Heart left ventricle (tissue), 16 donors: ENCODE data around the gene MYO1G. TPM values are rescaled to one million over a fixed set of nuclear protein-coding genes. Genes with fewer than 3 reads are reported as not detected.
"Not testable (repeated sequence)": the region's sequence is repeated elsewhere in the genome, so short reads cannot be mapped to it uniquely, and the experiment has no call there.

Experiments used
- ATAC-seq, 4 donors: fragments of 200-7000 bp; cut with Tn5 transposase; one replicate each; pipeline ENCODE4 v1.9.1; 2020 to 2022; ENCODE audit warnings: moderate library complexity in 4 of 4, mild to moderate bottlenecking in 3 of 4, moderate number of reproducible peaks in 1 of 4
- DNase-seq, 5 donors: peaks; one replicate each; pipeline ENCODE4 v3.0.0-alpha.2; 2020
- H3K27ac ChIP-seq, 12 donors: fragments of 200-600 bp; sonication (generic) in 4 of 12; one replicate each; pipeline versions ENCODE4 v1.5.0 to v1.8.0; 2016 to 2022; ENCODE audit warnings: mild to moderate bottlenecking in 2 of 12
- H3K27me3 ChIP-seq, 9 donors: fragments of 200-600 bp; sonication (generic) in 2 of 9; one replicate each; pipeline versions ENCODE4 v1.5.1 to v1.8.0; 2016 to 2022; ENCODE audit warnings: mild to moderate bottlenecking in 3 of 9
- H3K36me3 ChIP-seq, 9 donors: fragments of 200-600 bp; sonication (generic) in 2 of 9; one replicate each; pipeline versions ENCODE4 v1.5.0 to v1.8.0; 2018 to 2022; ENCODE audit warnings: mild to moderate bottlenecking in 2 of 9
- H3K4me1 ChIP-seq, 12 donors: fragments of 200-600 bp; sonication (generic) in 4 of 12; one replicate each; pipeline versions ENCODE4 v1.5.0 to v1.8.0; 2016 to 2022; ENCODE audit warnings: mild to moderate bottlenecking in 3 of 12
- H3K4me3 ChIP-seq, 12 donors: fragments of 200-600 bp; sonication (generic) in 4 of 12; one replicate each; pipeline versions ENCODE4 v1.5.0 to v1.8.0; 2017 to 2022; ENCODE audit warnings: mild to moderate bottlenecking in 9 of 12, moderate library complexity in 4 of 12
- H3K9me3 ChIP-seq, 12 donors: fragments of 200-600 bp; sonication (generic) in 4 of 12; one replicate each; pipeline versions ENCODE4 v1.5.0 to v1.8.0; 2016 to 2022; ENCODE audit warnings: mild to moderate bottlenecking in 1 of 12
- CTCF ChIP-seq, 12 donors: fragments of 200-600 bp; sonication (generic) in 4 of 12; IDR thresholded peaks; one replicate each; pipeline versions ENCODE4 v1.5.0 to v1.8.0; 2018 to 2022; ENCODE audit warnings: antibody characterized with exemption in 12 of 12, mild to moderate bottlenecking in 5 of 12
- POLR2A ChIP-seq, 2 donors: fragments of 450-650 bp; IDR thresholded peaks; one replicate each; pipeline ENCODE4 v1.6.1; 2017; ENCODE audit warnings: antibody characterized with exemption in 2 of 2, mild to moderate bottlenecking in 2 of 2, moderate library complexity in 2 of 2
- WGBS, 4 donors: extraction: QIAGEN DNeasy Blood & Tissue Kit in 2 of 4; methylation state at CpG; one replicate each; pipeline versions ENCODE4 v1.1.5 to v1.1.7; 2013 to 2018; 5-methylcytosine and 5-hydroxymethylcytosine counted together
- intact Hi-C, 10 donors: fragments of 100-400 bp; cut with DNase I; formaldehyde crosslinking; loops; one replicate each; pipeline versions ENCODE4 v1.11.1 to v1.14.2; 2022
- polyA plus RNA-seq, 2 donors: library from polyadenylated mRNA; stranded (reverse); fragments of 200-250 nt; gene quantifications; one replicate each; pipeline ENCODE4 v1.2.3, GENCODE V29; 2013
- total RNA-seq, 9 donors: library from RNA; depleted of rRNA in 2 of 9; stranded (reverse); fragments of >200 nt in 2 of 9; fragmentation: NEBNext Ultra II Directional in 3 of 9; extraction: Animal tissue kit (Norgen Biotek cat#: 25700) in 3 of 9; gene quantifications; one replicate each; pipeline versions ENCODE4 v1.1.0 to v1.2.4, GENCODE V29; 2016 to 2023
- donor health status: ischemic (EF 13 %, LVEDD 7.1; RV severe dilation, severe dysfunction).
- donor health status: healthy with polysubstance abuse.
- donor health status: DM: no; HTN: yes; CAD: no.
- donor health status: DM: no; HTN: no; CAD: no.
- donor health status: ischemic (EF 25% LVEDD 6.9; RV normal size, moderate dysfunction).
- donor health status: ischemic (EF 25% LVEDD 5.7; RV mildly dilated, moderate dysfunction).
- donor health status: healthy.
- donor health status: DM: yes; HTN: yes; CAD: no.
- donor health status: ischemic (EF 35%, LVEDD 5.7; RV mildly dilated, moderate dysfunction).
- donor health status: nonischemic (EF 11% LVEDD 7.7; RV severe dilation, severe dysfunction).
- donor health status: DM: yes; HTN: yes; CAD: no.
- donor health status: PGD.
- donor health status: ischemic (EF 29% LVEDD 5.4; RV normal size, mild dysfunction).
- donor health status: nonischemic (EF 23%, LVEDD 6.1; RV moderate dilation, normal function).

The MYO1G gene
- total and polyA plus RNA-seq, 11 donors: 0.13 to 19.0 (median 0.79) TPM

GRCh38 chr7:44994877-44995554 is 16.2 kb upstream of the MYO1G start:
- Histone ChIP-seq H3K27ac (peak overlapping the region in 1 of 12 donors; percentile 44), H3K4me3 (no peak overlapping the region), H3K4me1 (peaks cover 0 to 32% (median 7%) of the 10 kb centered on the region in 12 donors), H3K9me3 (no peaks in the 10 kb centered on the region), H3K36me3 (no peaks in the 10 kb centered on the region), H3K27me3 (no peaks in the 10 kb centered on the region)
- no peak for TF ChIP-seq POLR2A (IDR thresholded peaks at IDR 0.05)
- no peak for TF ChIP-seq CTCF (IDR thresholded peaks at IDR 0.05)
- ATAC-seq: no peak
- WGBS, 4 donors: 69 to 72% (median 71%) methylated on average over 5 of the region's 5 CpGs
- no peak for DNase-seq
- intact Hi-C loops: no loop called here

- H3K4me1 ChIP-seq: peaks cover 0 to 25% (median 12%) of the 10 kb centered on the region in 12 donors
- WGBS, 4 donors: 82 to 88% (median 85%) methylated on average over 13 to 21 of the region's 21 CpGs
- H3K9me3 ChIP-seq, H3K4me3 ChIP-seq, intact Hi-C loops, H3K27ac ChIP-seq, H3K36me3 ChIP-seq, DNase-seq, ATAC-seq, H3K27me3 ChIP-seq: not testable (repeated sequence)
Measured at GRCh38 chr7:44992004-44992795, 13.4 kb upstream of the MYO1G start.

GRCh38 chr7:44990109-44991023 is 11.6 kb upstream of the MYO1G start:
- intact Hi-C loops: no loop called here
- H3K27ac ChIP-seq: peak overlapping the region in 10 of 12 donors; percentile 3 to 73 (median 27)
- peaks cover 0 to 5% (median 0%) of the 10 kb centered on the region in 9 donors for H3K36me3 ChIP-seq
- ATAC-seq (no peak), DNase-seq (no peak)
- H3K27me3 ChIP-seq: no peaks in the 10 kb centered on the region
- WGBS, 4 donors: 59 to 67% (median 62%) methylated on average over 9 of the region's 9 CpGs
- peaks cover 0 to 39% (median 20%) of the 10 kb centered on the region in 12 donors for H3K4me1 ChIP-seq
- no peak overlapping the region for H3K4me3 ChIP-seq
- H3K9me3 ChIP-seq: no peaks in the 10 kb centered on the region
- TF ChIP-seq CTCF (IDR thresholded peaks at IDR 0.05): no peak
- TF ChIP-seq POLR2A (IDR thresholded peaks at IDR 0.05): no peak

- TF ChIP-seq CTCF (IDR thresholded peaks at IDR 0.05) (no peak), POLR2A (IDR thresholded peaks at IDR 0.05) (no peak)
- Histone ChIP-seq H3K4me3 (no peak overlapping the region), H3K27ac (no peak overlapping the region), H3K36me3 (peaks cover 0 to 18% (median 12%) of the 10 kb centered on the region in 9 donors), H3K4me1 (peaks cover 0 to 44% (median 24%) of the 10 kb centered on the region in 12 donors), H3K9me3 (no peaks in the 10 kb centered on the region), H3K27me3 (no peaks in the 10 kb centered on the region)
- DNase-seq (no peak), ATAC-seq (no peak)
- intact Hi-C loops: loop anchor here in 3 of 10 donors (5.0 to 10.0 kb wide), 3 partner anchors 104 to 404 kb away; partner anchors contain the start of genes PURB (in 2 of the 3), TBRG4 (in 2 of the 3) and TMED4 (in 1 of the 3)
- WGBS, 4 donors: 94 to 97% (median 95%) methylated on average over 3 of the region's 3 CpGs
Measured at GRCh38 chr7:44989132-44989531, 10.3 kb upstream of the MYO1G start.
